Adipose tissue (tissue), 3 donors: ENCODE measurements around the gene SLC23A3. TPM values are rescaled to one million over a fixed set of nuclear protein-coding genes. Genes with fewer than 3 reads are reported as not detected.

ENCODE experiments used
- H3K27ac ChIP-seq: one replicate; pipeline ENCODE4 v1.5.1; 2013; ENCODE audit warnings: low read depth, low read length
- WGBS, 3 donors: extraction: QIAGEN DNeasy Blood & Tissue Kit; methylation state at CpG; one replicate each; pipeline ENCODE4 v1.1.7; 2013; 5-methylcytosine and 5-hydroxymethylcytosine counted together
- polyA plus RNA-seq, 3 donors: library from polyadenylated mRNA; stranded (reverse); fragments of 200-250 nt; gene quantifications; one replicate each; pipeline ENCODE4 v1.2.3, GENCODE V29; 2013
- donor health status: healthy with polysubstance abuse.
- donor health status: Bipolar disorder and iron deficiency.
- donor health status: healthy.

The SLC23A3 gene
- polyA plus RNA-seq, 3 donors = 0.48 to 2.0 (median 0.64) TPM

- no peak overlapping the region for H3K27ac ChIP-seq
- WGBS, 3 donors = 55 to 87% (median 64%) methylated on average over 10 of the region's 10 CpGs
Observed at GRCh38 chr2:219125225-219125885, 44.5 kb downstream of the SLC23A3 start.

- no peak overlapping the region for H3K27ac ChIP-seq
- 68 to 71% (median 70%) methylated on average over 4 of the region's 4 CpGs for WGBS, 3 donors
Observed at GRCh38 chr2:219124381-219125110, 45.3 kb downstream of the SLC23A3 start.

- 91 to 94% (median 93%) methylated on average over 8 of the region's 8 CpGs for WGBS, 3 donors
- H3K27ac ChIP-seq = no peak overlapping the region
Observed at GRCh38 chr2:219123356-219124135, 46.3 kb downstream of the SLC23A3 start.

- 52 to 91% (median 86%) methylated on average over 5 of the region's 5 CpGs for WGBS, 3 donors
- no peak overlapping the region for H3K27ac ChIP-seq
Observed at GRCh38 chr2:219122202-219122980, 47.4 kb downstream of the SLC23A3 start.

GRCh38 chr2:219120082-219120481 is 49.7 kb downstream of the SLC23A3 start:
- H3K27ac ChIP-seq = no peak overlapping the region

- 59 to 61% (median 59%) methylated on average over 7 of the region's 7 CpGs for WGBS, 3 donors
Observed at GRCh38 chr2:219119422-219120043, 50.3 kb downstream of the SLC23A3 start.

GRCh38 chr2:219118504-219118903 is 51.3 kb downstream of the SLC23A3 start:
- H3K27ac ChIP-seq = no peak overlapping the region
- WGBS, 3 donors = 53 to 89% (median 68%) methylated on average over 12 of the region's 12 CpGs

More at GRCh38 chr2:219119422-219120043, 50.3 kb downstream of the SLC23A3 start:
- H3K27ac ChIP-seq = no peak overlapping the region

- WGBS, 3 donors = 68 to 88% (median 76%) methylated on average over 8 of the region's 8 CpGs
- no peak overlapping the region for H3K27ac ChIP-seq
Observed at GRCh38 chr2:219116776-219117646, 52.8 kb downstream of the SLC23A3 start.

- 75 to 83% (median 77%) methylated on average over 9 of the region's 9 CpGs for WGBS, 3 donors
- no peak overlapping the region for H3K27ac ChIP-seq
Observed at GRCh38 chr2:219112651-219113338, 57.0 kb downstream of the SLC23A3 start.

- WGBS, 3 donors = 93 to 97% (median 96%) methylated on average over 2 of the region's 2 CpGs
- H3K27ac ChIP-seq = no peak overlapping the region
Observed at GRCh38 chr2:219112062-219112406, 57.8 kb downstream of the SLC23A3 start.

Other genes starting within 250 kb of the SLC23A3 start
- under 1 TPM in 2 of 3 donors, not detected in 1; 0.06 to 0.58 TPM for gene CDK5R2, start 210.4 kb downstream of the SLC23A3 start, polyA plus RNA-seq
- gene FEV, start 184.8 kb downstream of the SLC23A3 start, polyA plus RNA-seq = under 1 TPM in 2 of 3 donors, not detected in 1; 0.09 to 0.58 TPM
- gene CRYBA2, start 176.6 kb downstream of the SLC23A3 start, polyA plus RNA-seq = 10 to 100 TPM in 1 of 3 donors, not detected in 2; 12.9 TPM
- under 1 TPM in 2 of 3 donors, not detected in 1; 0.03 to 0.04 TPM for gene CFAP65, start 128.5 kb downstream of the SLC23A3 start, polyA plus RNA-seq
- gene IHH, start 109.1 kb downstream of the SLC23A3 start, polyA plus RNA-seq = 1 to 10 TPM in 1 of 3 donors, under 1 TPM in 2; 0.02 to 1.4 (median 0.22) TPM
- gene NHEJ1, start 9.2 kb downstream of the SLC23A3 start, polyA plus RNA-seq = 10 to 100 TPM in 1 of 3 donors, 1 to 10 TPM in 2; 8.8 to 12.8 (median 9.4) TPM
- gene CNPPD1, start 6.9 kb upstream of the SLC23A3 start, polyA plus RNA-seq = 10 to 100 TPM; 33.4 to 58.3 (median 48.4) TPM
- 10 to 100 TPM; 34.3 to 44.2 (median 40.2) TPM for gene RETREG2, start 8.2 kb upstream of the SLC23A3 start, polyA plus RNA-seq
- gene ZFAND2B, start 36.8 kb upstream of the SLC23A3 start, polyA plus RNA-seq = 10 to 100 TPM; 26.0 to 38.9 (median 27.3) TPM
- 10 to 100 TPM; 15.3 to 43.3 (median 28.1) TPM for gene ABCB6, start 48.9 kb upstream of the SLC23A3 start, polyA plus RNA-seq
- gene ATG9A, start 59.6 kb upstream of the SLC23A3 start, polyA plus RNA-seq = 10 to 100 TPM; 11.4 to 32.1 (median 21.2) TPM
- 10 to 100 TPM; 15.7 to 23.0 (median 20.7) TPM for gene ANKZF1, start 59.8 kb upstream of the SLC23A3 start, polyA plus RNA-seq
- gene GLB1L, start 75.4 kb upstream of the SLC23A3 start, polyA plus RNA-seq = 10 to 100 TPM in 2 of 3 donors, 1 to 10 TPM in 1; 2.1 to 12.9 (median 11.8) TPM
- gene STK16, start 75.5 kb upstream of the SLC23A3 start, polyA plus RNA-seq = 10 to 100 TPM; 33.8 to 36.6 (median 33.9) TPM
- not detected for gene TUBA4B, start 83.2 kb upstream of the SLC23A3 start, polyA plus RNA-seq
- 10 to 100 TPM; 20.5 to 39.3 (median 30.0) TPM for gene TUBA4A, start 83.9 kb upstream of the SLC23A3 start, polyA plus RNA-seq
- 10 to 100 TPM; 51.6 to 78.9 (median 68.9) TPM for gene DNAJB2, start 109.3 kb upstream of the SLC23A3 start, polyA plus RNA-seq
- 10 to 100 TPM in 1 of 3 donors, under 1 TPM in 1, not detected in 1; 0.45 to 15.5 TPM for gene PTPRN, start 139.4 kb upstream of the SLC23A3 start, polyA plus RNA-seq
- not detected for gene RESP18, start 162.7 kb upstream of the SLC23A3 start, polyA plus RNA-seq
- gene DNPEP, start 217.9 kb upstream of the SLC23A3 start, polyA plus RNA-seq = 100 to 1,000 TPM in 1 of 3 donors, 10 to 100 TPM in 2; 43.8 to 100 (median 95.8) TPM
- gene DES, start 248.3 kb upstream of the SLC23A3 start, polyA plus RNA-seq = 10 to 100 TPM; 18.9 to 35.8 (median 25.4) TPM